NCI-H526 (cell line): Measurements from ENCODE around the gene MORC2.
A peak's percentile ranks its signal among the peaks of the same experiment; 100 is the strongest.

Source experiments
- DNase-seq, 2 experiments: peaks; one replicate each; lab custom pipeline; 2025; lab: John Stamatoyannopoulos, UW

The MORC2 gene

DNA sequence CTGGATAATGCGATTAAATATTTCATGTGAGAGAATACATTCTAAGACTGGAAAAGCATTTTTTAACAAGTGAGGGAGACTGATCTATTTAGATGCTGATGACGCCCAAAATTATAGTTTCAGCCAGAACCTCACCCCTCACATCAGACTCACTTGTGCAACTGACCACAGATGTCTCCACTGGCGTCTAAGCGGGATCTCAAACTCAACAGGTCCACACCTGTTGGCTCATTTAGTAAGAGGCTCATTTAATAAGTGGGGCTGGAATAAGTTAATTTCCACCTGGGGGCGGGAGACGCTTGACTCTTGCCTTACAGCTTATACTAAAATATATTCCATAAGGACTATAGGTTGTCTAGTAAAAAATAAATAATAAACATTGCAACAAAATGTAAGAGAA lies 47.5 kb downstream of the MORC2 start:
- peak; percentile 7 to 9 for DNase-seq

- peak; percentile 39 to 83 for DNase-seq
Measured at GRCh38 chr22:30920407-30920806, 48.2 kb downstream of the MORC2 start.

- DNase-seq: no peak
Measured at GRCh38 chr22:30919973-30920372, 48.6 kb downstream of the MORC2 start.

DNA sequence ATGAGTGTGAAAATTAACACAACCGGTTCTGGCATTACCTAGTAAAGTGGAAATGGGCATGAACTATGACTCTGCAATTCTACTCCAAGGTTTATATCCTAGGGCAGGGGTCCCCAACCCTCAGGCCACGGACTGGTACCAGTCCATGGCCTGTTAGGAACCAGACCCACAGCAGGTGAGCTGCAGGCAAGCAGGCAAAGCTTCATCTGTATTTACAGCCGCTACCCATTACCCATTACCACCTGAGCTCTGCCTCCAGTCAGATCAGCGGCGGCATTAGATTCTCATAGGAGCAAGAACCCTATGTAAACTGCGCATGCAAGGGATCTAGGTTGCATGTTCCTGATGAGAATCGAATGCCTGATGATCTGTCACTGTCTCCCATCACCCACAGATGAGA lies 49.8 kb downstream of the MORC2 start:
- no peak for DNase-seq

- no peak for DNase-seq
Measured at GRCh38 chr22:30910358-30910757, 58.2 kb downstream of the MORC2 start.

DNA sequence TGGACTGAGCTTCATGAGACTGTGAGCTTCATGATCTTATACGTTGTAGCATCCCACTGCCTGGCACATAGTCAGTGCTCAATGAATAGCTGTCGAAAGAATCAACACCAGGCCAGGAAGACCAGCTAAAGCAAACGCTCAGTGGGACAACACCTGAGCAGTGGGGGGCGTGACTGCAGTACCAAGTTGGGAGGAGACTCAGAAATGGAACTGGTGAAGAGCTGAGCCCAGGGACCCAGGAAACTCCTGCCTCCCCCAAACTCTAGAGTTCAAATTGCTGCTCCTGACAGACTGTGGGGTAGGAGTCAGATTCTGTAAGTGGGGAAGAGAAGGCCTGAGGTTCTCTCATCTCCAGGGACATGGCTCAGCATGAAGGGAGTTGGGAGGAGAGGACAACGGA lies 59.3 kb downstream of the MORC2 start:
- no peak for DNase-seq

DNA sequence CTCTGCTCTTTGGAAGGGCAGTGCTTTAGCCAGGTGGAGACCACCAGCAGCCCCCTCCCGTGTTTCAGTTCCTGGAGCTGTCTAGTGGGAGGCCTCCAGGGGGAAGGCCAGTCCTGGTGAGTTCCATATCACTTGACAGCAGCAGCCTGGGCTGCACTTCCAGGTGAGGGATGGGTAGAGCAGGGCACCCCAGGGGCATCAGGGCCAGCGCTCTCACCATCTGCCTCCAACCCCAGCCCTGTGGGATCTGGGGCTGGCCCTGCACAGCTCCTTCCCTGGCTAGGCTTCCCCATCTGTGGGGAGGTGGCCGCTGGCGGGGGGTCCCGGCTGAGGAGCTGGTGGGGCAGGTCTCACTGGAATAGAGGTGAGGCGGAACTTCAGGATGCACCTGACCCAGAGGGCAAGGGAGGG lies 60.5 kb downstream of the MORC2 start:
- no peak for DNase-seq

GRCh38 chr22:30906946-30907345 lies 61.6 kb downstream of the MORC2 start:
- no peak for DNase-seq

GRCh38 chr22:30906411-30906810 lies 62.2 kb downstream of the MORC2 start:
- DNase-seq: no peak

- no peak for DNase-seq
Measured at GRCh38 chr22:30905696-30906341, 62.8 kb downstream of the MORC2 start.

DNA sequence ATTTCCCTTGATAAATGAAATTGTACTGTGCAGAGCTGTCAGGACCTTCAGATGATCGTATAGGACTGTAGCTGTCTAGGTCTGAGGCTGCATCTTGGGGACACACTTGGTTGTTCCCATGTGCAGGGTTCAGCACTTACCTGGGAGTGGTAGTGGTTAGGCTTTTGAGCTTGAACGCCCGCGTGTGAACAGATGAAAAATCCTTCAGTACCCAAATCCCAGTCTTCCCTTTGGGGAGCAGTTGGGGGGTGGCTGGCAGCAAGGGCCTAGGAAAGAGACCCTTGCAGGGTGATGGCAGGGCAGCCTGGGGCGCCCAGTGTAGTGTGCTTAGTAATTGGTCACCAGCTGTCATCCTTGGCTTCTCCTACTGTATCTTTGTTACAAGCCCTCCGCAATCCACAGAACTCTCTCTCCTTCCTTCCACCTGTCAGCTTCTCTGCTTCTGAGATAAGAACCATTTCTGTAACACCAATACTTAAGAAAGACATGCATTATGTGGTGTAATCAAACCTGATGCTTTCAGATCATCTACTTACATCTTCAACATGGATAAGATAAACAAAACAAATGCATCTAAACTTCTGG lies 64.6 kb downstream of the MORC2 start:
- DNase-seq: no peak

- DNase-seq: no peak
Measured at GRCh38 chr22:30902496-30903357, 65.8 kb downstream of the MORC2 start.

- DNase-seq: no peak
Measured at GRCh38 chr22:30894371-30894740, 74.2 kb downstream of the MORC2 start.

DNA sequence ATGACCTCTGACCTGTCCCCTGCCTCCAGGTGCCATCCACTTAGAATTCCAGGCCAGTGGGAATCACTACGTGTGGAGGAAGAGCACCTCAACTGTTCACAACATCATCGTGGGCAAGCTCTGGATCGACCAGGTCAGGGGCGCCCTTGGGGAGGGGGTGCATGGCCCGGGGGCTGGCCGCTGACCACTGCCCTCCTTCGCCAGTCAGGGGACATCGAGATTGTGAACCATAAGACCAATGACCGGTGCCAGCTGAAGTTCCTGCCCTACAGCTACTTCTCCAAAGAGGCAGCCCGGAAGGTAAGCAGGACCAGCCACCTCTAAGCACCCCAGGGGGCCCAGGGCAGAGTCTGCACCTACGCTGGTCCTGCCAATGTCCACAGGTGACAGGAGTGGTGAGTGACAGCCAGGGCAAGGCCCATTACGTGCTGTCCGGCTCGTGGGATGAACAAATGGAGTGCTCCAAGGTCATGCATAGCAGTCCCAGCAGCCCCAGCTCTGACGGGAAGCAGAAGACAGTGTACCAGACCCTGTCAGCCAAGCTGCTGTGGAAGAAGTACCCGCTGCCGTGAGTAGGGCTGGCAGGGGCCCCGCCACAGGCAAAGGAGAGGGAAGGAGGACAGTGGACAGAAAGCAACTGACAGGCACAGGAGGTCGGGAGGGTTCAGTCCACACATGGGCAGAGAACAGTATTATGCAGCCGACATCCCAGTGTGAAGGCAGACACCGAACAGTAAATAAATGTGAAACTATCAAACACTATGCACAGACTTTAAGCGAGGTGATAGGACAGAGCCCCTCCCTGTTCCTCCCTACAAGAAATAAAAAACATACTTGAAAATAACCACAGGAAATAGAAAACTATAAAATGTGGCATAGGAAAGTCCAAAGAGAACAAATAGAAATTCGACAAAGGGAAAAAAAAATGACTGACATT lies 74.9 kb downstream of the MORC2 start:
- DNase-seq: no peak

GRCh38 chr22:30892731-30893221 lies 75.8 kb downstream of the MORC2 start:
- DNase-seq: no peak

DNA sequence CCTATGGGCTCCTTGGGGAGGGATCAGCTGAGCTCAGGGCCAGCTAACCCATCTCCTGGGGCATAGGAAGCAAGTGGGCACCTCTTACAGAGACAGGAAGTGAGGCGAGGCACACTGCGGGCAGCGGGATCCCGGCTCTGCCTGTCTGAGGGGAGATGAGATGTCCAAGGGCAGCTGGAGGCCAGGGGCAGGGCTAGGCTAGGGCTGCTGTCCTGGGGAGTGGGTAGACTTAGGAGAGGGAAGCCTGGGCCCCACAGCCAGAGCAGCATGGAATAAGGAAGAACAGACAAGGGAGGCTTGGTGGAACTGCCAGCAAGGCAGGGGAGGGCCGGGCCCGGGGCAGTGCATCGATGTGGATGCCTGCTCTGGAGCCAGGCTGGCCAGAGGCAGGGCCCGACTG lies 76.3 kb downstream of the MORC2 start:
- DNase-seq: no peak

GRCh38 chr22:30891781-30892180 lies 76.8 kb downstream of the MORC2 start:
- no peak for DNase-seq

- DNase-seq: no peak
Measured at GRCh38 chr22:30891443-30891755, 77.2 kb downstream of the MORC2 start.

DNA sequence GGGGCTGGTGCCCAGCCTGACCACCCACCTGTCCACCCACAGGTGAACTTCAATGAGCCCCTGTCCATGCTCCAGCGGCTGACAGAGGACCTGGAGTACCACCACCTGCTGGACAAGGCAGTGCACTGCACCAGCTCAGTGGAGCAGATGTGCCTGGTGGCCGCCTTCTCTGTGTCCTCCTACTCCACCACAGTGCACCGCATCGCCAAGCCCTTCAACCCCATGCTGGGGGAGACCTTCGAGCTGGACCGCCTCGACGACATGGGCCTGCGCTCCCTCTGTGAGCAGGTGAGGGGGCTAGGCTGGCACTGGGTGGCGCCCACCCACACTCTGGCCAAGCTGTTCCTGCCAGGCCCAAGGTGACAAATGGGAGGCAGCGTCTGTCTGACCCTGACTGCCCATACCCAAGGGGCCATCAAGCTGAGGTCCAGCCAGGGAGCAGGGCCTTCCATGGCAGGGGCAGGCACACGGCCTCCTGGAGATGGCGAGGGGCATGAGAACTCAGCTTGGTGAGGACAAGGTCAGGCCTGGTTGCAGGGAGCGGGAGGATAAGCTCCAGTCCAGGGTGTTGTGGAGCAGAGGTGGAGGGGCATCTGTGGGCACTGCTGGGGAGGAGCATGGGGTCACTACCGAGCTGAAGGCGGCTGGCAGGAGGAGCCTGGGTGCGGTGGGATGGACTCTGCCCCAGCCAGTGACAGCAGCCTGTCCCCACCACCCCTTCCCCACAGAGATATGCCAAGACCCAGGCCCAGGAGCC lies 77.7 kb downstream of the MORC2 start:
- DNase-seq: peak in 1 of 2 experiments; percentile 54

GRCh38 chr22:30889996-30890480 lies 78.5 kb downstream of the MORC2 start:
- no peak for DNase-seq
